Fibroblast of skin of abdomen (primary cell): ENCODE results near the gene TANK.
"Not testable (repeated sequence)": the region's sequence is repeated elsewhere in the genome, so short reads cannot be mapped to it uniquely, and the experiment has no call there.

Experiments used
- DNase-seq: peaks from one replicate; pipeline ENCODE4 v3.0.0-alpha.2; 2013

TANK gene

GRCh38 chr2:161169335-161169734, 9.1 kb downstream of the TANK start:
- DNase-seq: no peak

- DNase-seq: peak; percentile 42
Measured at GRCh38 chr2:161170377-161170776, 10.1 kb downstream of the TANK start.

DNA sequence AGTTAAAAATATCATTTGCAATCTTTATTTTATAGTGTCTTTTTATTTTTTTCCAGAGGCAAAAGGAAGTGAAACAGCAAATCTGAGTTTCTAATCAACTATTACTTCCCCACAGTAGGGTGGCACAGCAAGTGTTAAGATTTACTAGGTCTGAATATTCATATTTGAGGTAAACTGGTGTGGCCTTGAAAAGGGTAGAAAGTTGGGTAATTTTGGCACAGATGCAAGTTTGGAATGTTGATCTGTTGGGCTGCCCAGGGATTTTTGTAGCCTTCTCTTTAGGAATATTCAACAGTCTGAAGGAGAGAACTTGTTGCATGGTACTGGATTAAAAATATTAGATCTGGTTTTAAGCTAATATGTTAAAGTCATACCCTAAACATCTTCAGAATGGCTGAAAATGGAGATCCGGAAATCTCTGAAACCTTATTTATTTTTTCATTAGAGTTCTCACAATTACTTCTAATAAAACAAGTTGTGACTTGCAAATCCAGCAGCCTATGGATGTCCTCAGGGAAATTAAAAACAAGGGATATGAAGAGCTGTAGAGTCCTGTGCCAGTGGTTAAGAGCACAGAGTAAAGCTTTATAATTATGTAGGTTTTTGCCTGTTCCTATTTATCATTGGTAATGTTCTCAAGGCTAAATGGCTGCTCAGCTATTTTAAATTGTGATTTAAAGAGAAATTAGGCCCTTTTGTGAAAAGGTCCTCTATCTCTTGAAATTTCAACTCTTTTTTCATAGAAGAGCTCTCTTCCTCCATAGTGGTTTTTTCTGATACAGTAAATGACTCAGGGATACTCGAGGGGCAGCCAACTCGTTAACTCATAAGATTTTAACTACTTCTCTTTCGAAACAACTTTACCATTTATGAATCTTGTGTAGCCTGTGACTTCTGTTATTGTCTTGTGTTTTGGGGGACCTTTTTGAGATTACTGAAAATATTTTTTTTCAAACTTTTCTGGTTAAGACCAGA, 11.0 kb downstream of the TANK start:
- no peak for DNase-seq

DNA sequence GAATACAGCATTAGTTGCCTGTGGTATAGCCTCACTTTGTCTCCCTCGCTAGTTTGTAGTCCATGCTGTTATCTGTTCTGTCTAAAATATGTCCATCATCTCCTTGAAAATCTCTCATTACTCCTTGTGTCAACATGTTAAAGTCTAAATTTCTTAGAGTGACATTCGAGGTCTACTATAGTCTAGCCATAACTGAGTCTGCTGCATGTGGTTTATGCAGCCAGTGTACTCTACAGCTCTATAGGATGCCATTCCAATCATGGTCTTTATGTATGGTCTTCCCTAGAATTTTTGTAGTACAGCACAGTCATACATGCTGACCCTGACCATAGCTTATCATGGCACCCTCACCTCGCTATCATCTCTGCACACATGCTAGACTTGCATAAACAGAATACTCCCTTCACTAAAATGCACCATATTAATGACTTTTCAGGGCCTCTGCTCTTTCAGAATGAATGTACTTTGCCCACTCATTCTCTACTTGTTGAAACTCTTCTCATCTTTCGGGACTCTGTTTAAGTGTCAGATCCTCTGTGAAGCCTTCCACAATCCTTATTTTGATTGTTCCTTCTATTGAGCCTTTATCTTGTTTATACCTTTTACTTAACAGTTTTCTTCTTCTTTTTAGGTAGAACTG, 12.8 kb downstream of the TANK start:
- no peak for DNase-seq

DNA sequence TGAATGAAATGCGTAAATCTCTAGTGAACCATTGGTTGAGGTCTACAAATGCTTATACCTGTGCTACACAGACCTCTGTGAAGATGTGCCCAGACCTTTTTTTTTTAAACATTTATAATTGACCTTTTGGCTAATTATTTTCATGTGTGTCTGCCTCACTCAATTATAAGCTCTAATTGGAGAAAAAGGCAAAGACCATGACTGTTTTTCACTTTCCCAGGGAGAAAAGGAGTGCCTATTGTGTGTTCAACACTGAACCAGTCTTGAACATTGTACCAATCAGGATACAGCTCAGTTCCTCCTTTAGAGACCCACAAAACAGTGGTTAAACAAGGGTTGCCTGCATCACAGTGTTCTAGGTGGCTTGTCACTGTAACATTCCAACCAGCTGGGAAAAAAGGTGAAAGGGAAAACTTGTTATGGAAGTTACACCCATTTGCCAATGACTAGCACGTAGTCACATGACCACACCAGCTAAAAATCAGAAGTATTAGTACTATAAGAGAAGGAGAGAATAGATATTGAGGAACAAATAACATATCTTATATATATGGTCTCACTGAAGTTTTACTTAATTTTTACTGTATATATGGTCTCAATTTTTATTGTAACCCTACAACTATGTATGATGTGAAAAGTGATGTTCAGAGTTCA, 13.4 kb downstream of the TANK start:
- DNase-seq: no peak

GRCh38 chr2:161177969-161178368, 17.7 kb downstream of the TANK start:
- DNase-seq: no peak

- no peak for DNase-seq
Measured at GRCh38 chr2:161178756-161179155, 18.5 kb downstream of the TANK start.

GRCh38 chr2:161190050-161190449, 29.8 kb downstream of the TANK start:
- DNase-seq: no peak

DNA sequence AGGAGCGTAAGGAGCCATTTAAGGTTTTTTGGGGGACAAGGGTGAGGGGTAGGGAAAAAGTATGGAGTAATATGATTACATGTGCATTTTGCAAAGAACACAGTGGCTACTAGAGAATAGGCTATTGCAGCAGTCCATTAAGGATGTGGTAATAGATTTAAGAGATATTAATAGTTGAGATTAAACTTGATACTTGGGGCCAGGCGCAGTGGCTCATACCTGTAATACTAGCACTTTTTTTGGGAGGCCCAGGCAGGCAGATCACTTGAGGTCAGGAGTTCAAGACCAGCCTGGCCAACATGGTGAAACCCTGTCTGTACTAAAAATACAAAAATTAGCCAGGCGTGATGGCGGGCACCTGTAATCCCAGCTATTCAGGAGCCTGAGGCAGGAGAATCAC, 35.4 kb downstream of the TANK start:
- DNase-seq: not testable (repeated sequence)

DNA sequence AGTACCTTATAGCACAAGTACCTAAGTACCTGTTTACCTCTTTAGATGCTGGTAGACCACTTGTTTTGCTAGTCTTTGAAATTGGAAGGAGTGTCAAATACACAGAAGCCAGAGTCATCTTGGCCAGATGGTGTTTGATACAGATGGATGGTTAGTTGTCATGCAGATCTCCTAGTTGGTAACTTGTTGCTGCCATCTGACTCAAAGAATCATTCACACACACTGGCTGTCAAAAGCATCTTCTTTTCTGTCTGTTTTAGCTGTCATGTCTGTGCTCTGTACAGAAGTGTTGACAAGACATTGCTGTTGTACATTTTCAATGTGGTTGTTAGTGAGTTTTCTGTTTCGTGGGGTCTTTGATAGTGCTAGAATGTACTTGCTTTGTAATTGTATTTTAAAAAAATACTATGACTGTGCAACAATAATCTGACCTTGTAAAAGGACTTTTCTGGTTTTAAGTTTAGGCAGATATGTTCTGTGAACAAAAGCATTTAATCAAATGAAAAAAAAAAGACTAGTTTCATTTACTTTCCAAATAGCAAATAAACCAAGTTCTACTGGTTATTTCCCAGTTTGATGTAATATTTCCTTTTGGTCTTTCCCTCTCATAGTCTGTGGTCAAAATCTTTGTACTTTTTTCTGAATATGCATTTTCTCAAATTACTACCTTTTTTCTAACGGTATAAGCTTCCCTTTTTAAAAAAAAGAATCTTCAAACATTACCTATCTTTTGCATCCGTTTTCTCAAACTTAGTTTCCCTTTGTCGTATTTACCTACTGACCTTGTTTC, 39.9 kb downstream of the TANK start:
- DNase-seq: no peak

- DNase-seq: no peak
Measured at GRCh38 chr2:161204846-161205245, 44.6 kb downstream of the TANK start.

GRCh38 chr2:161206471-161207032, 46.3 kb downstream of the TANK start:
- DNase-seq: peak; percentile 4

- no peak for DNase-seq
Measured at GRCh38 chr2:161207941-161208340, 47.7 kb downstream of the TANK start.

DNA sequence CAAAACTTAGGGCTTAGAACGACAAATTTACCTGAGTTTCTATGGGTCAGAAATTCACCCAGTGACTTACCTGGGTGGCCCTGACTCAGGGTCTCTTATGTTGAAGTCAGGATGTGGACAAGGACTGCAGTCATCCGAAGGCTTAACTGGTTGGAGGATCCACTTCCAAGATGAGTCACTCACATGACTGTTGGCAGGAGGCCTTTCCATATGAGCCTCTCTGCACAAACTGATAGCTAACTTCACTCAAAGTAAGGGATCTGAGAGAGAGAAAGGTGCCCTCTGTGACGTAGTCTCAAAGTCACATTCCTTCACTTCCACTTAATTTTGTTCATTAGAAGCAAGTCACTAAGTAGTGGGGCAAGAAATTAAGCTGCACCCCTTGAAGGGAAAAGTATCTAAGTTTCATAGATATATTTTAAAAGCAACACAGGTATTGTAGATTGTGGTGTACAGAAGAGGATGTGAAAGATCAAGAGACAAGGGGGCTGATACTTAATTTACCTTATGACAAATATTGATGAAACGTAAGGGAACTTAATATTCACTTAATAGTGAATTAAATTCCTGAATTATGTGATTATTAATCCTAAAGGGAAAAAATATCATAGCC, 48.4 kb downstream of the TANK start:
- peak; percentile 74 for DNase-seq

DNA sequence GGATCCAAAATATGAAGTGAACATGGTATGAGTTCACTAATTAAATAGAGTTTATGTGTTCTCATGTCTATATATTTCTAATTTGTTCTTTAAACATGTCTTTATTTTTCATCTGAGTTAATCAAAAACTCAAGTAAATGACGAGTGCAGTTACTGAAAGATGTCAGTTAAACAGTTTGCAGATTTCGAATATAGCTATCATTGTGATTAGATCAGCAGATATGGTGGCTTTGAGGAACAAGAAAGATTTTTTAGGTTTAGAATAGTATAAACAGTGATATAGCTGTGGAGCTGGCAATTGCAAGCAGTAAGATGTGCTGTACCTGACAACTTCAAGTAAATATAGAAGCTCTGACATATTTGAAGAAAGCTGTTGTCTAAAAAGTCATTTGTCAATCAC, 49.7 kb downstream of the TANK start:
- DNase-seq: no peak

- no peak for DNase-seq
Measured at GRCh38 chr2:161217597-161218185, 57.5 kb downstream of the TANK start.

GRCh38 chr2:161219211-161219610, 59.0 kb downstream of the TANK start:
- DNase-seq: no peak

GRCh38 chr2:161223139-161223732, 63.0 kb downstream of the TANK start:
- DNase-seq: peak; percentile 27

DNA sequence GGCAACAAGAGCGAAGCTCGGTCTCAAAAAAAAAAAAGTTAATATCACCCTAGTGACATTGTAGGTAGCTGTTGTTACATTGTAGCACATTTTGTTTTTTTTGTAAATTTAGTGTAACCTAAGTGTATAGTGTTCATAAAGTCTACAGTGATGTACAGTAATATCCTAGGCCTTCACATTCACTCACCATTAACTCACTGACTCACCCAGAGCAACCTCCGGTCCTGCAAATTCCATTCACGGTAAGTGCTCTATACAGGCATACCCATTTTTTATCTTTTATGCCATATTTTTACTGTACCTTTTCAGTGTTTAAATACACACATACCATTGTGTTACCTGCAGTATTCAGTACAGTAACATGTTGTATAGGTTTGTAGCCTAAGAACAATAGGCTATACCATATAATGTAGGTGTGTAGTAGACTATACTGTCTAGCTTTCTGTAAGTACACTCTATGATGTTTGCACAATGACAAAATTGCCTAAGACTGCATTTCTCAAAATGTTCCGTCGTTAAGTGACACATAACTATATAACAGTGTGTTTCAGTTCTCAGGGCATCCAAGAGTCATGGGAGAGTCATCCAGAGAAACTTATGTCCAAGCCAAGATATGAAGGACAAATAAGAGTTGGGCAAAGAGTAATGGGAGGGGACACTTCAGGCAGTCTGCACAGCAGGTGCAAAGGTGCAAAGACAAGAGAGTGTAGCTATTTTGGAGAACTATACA, 68.4 kb downstream of the TANK start:
- DNase-seq: no peak

DNA sequence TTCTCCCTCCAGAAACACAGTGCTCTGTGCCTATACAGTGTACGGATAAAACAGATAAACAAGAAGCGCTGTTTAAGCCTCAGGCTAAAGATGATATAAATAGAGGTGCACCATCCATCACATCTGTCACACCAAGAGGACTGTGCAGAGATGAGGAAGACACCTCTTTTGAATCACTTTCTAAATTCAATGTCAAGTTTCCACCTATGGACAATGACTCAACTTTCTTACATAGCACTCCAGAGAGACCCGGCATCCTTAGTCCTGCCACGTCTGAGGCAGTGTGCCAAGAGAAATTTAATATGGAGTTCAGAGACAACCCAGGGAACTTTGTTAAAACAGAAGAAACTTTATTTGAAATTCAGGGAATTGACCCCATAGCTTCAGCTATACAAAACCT, 70.7 kb downstream of the TANK start:
- no peak for DNase-seq
